Endothelial cell of umbilical vein (primary cell): ENCODE measurements around the gene HMGCS2. TPM values are rescaled to one million over a fixed set of nuclear protein-coding genes. Genes with fewer than 3 reads are reported as not detected.

Experiments
- BruUV-seq: library from RNA; stranded (reverse); fragments of 400-500 nt; replicated peaks from 2 replicates; lab custom pipeline; 2021; lab: Mats Ljungman, UMichigan
- CTCF ChIA-PET: fragments of 300-600, 350-600 bp; sonication (Branson Sonifier 250); formaldehyde crosslinking; loops from one replicate; lab custom pipeline; 2021; ENCODE audit warnings: antibody characterized with exemption, inconsistent platforms; lab: Charles Lee
- POLR2A ChIA-PET: fragments of 300-600, 350-600 bp; sonication (Branson Sonifier 250); formaldehyde crosslinking; loops from one replicate; lab custom pipeline; 2021; ENCODE audit warnings: antibody characterized with exemption, inconsistent platforms; lab: Charles Lee
- DNase-seq: peaks from one replicate; pipeline ENCODE4 v3.0.0-alpha.2; 2011; ENCODE audit warnings: low read depth, low spot score
- FAIRE-seq: peaks from 2 replicates; lab custom pipeline; 2011; peaks lifted over from hg19 to GRCh38; lab: Jason Lieb, UNC
- H2AFZ ChIP-seq: 2 replicates; pipeline ENCODE4 v1.6.0; 2012; ENCODE audit warnings: low read depth, low read length, control low read depth, inconsistent platforms
- H3K27ac ChIP-seq: 2 replicates; pipeline ENCODE4 v1.5.1; 2011; ENCODE audit warnings: low read depth, mild to moderate bottlenecking, control low read depth, low read length, moderate library complexity; ENCODE audit not compliant: insufficient read depth
- H3K27me3 ChIP-seq, 2 experiments: 2 replicates each; pipeline versions ENCODE4 v1.6.0 to v1.6.1; 2011; ENCODE audit warnings: low read length in 2 of 2, mixed read lengths in 1 of 2; ENCODE audit not compliant: control insufficient read depth in 2 of 2, insufficient read depth in 2 of 2
- H3K36me3 ChIP-seq, 2 experiments: 2 replicates in 1 of 2; 3 replicates in 1 of 2; pipeline ENCODE4 v1.5.1; 2011; ENCODE audit warnings: low read length in 2 of 2, mild to moderate bottlenecking in 1 of 2, moderate library complexity in 1 of 2; ENCODE audit not compliant: control insufficient read depth in 2 of 2, insufficient read depth in 2 of 2; ENCODE audit errors: extremely low read depth in 1 of 2
- H3K4me1 ChIP-seq: 3 replicates; pipeline ENCODE4 v1.5.1; 2011; ENCODE audit warnings: mild to moderate bottlenecking, low read length; ENCODE audit not compliant: control insufficient read depth, insufficient read depth; ENCODE audit errors: extremely low read depth
- H3K4me2 ChIP-seq: 2 replicates; pipeline ENCODE4 v1.6.1; 2011; ENCODE audit warnings: low read length, control low read depth, mixed read lengths; ENCODE audit not compliant: insufficient read depth
- H3K4me3 ChIP-seq, 3 experiments: fragments of 200-600 bp in 1 of 3; sonication (generic), shearing (Covaris generic) in 1 of 3; replicated peaks in 1 of 3; 2 replicates each; pipeline ENCODE4 v1.5.1; 2011 to 2016; ENCODE audit warnings: control low read depth in 3 of 3, low read length in 3 of 3, mild to moderate bottlenecking in 2 of 3, inconsistent platforms in 1 of 3, low read depth in 1 of 3, moderate library complexity in 1 of 3; ENCODE audit not compliant: insufficient read depth in 1 of 3
- H3K79me2 ChIP-seq: 2 replicates; pipeline ENCODE4 v1.6.0; 2012; ENCODE audit warnings: low read length, inconsistent platforms; ENCODE audit not compliant: control insufficient read depth, insufficient read depth
- H3K9ac ChIP-seq: replicated peaks from 2 replicates; pipeline ENCODE3; 2011; ENCODE audit warnings: low read length, control low read depth; ENCODE audit not compliant: insufficient read depth; ENCODE audit errors: extremely low read depth
- H3K9me1 ChIP-seq: replicated peaks from 3 replicates; pipeline ENCODE4 v1.6.0; 2011; ENCODE audit warnings: mild to moderate bottlenecking, low read length; ENCODE audit not compliant: control insufficient read depth, insufficient read depth; ENCODE audit errors: extremely low read depth
- H3K9me3 ChIP-seq: replicated peaks from 2 replicates; pipeline ENCODE4 v1.5.1; 2012; ENCODE audit warnings: low read length, inconsistent platforms; ENCODE audit not compliant: control insufficient read depth, insufficient read depth
- H4K20me1 ChIP-seq: replicated peaks from 2 replicates; pipeline ENCODE3; 2011; ENCODE audit warnings: mild to moderate bottlenecking, low read length; ENCODE audit not compliant: control insufficient read depth, insufficient read depth; ENCODE audit errors: extremely low read depth
- EZH2 ChIP-seq: IDR thresholded peaks from 2 replicates; pipeline ENCODE4 v1.6.1; 2012; ENCODE audit warnings: borderline replicate concordance, low read depth, mild to moderate bottlenecking, moderate library complexity, low read length, inconsistent platforms; ENCODE audit not compliant: severe bottlenecking
- FOS ChIP-seq: IDR thresholded peaks from 2 replicates; pipeline ENCODE4 v1.6.1; 2011; ENCODE audit warnings: mild to moderate bottlenecking, low read length, moderate library complexity, borderline replicate concordance; ENCODE audit not compliant: insufficient read depth
- GATA2 ChIP-seq: IDR thresholded peaks from 2 replicates; pipeline ENCODE4 v1.7.0; 2011; ENCODE audit warnings: low read depth, mild to moderate bottlenecking, moderate library complexity, mixed read lengths, low read length; ENCODE audit not compliant: insufficient read length, insufficient read depth
- JUN ChIP-seq: IDR thresholded peaks from 2 replicates; pipeline ENCODE4 v1.6.1; 2011; ENCODE audit warnings: borderline replicate concordance, low read depth; ENCODE audit not compliant: insufficient read length, insufficient read depth
- MYC ChIP-seq: IDR thresholded peaks from one replicate; pipeline ENCODE4 v1.6.1; 2011; ENCODE audit warnings: mild to moderate bottlenecking, low read depth, low read length
- POLR2A ChIP-seq: IDR thresholded peaks from 2 replicates; pipeline ENCODE4 v1.6.1; 2012; ENCODE audit warnings: low read depth, mild to moderate bottlenecking, control low read depth, low read length
- POLR2AphosphoS5 ChIP-seq: IDR thresholded peaks from 2 replicates; pipeline ENCODE4 v1.6.1; 2012; ENCODE audit warnings: low read depth, mild to moderate bottlenecking, control low read depth, low read length, moderate library complexity; ENCODE audit not compliant: insufficient read depth
- dilution Hi-C: fragments of 300-500 bp; cut with MboI; formaldehyde crosslinking; loops from one replicate; pipeline ENCODE4 v1.15.0; 2019; ENCODE audit warnings: low sequenced_read_pairs; ENCODE audit not compliant: extremely low pct_ligation_motif_present
- intact Hi-C: fragments of 100-400 bp; cut with micrococcal nuclease; formaldehyde crosslinking; loops from one replicate; pipeline ENCODE4 v1.10.0; 2022
- polyA plus RNA-seq, 4 experiments: library from polyadenylated mRNA; depleted of rRNA in 3 of 4; stranded (reverse) in 3 of 4; unstranded in 1 of 4; fragments of >200 nt; gene quantifications; 2 replicates each; pipeline versions ENCODE4 v1.2.1 to v1.2.3, GENCODE V29; 2011 to 2012; ENCODE audit warnings: missing spikeins in 1 of 4
- total RNA-seq: library from RNA; stranded (reverse); gene quantifications from 2 replicates; pipeline ENCODE4 v1.2.3, GENCODE V29; 2021
- TF ChIP-seq, protein P1 (sequence below): IDR thresholded peaks from 2 replicates; pipeline ENCODE4 v1.6.1; 2011; ENCODE audit not compliant: insufficient read depth, insufficient read length
- TF ChIP-seq, protein P2 (sequence below), 2 donors: IDR thresholded peaks; 1 replicate in 1 of 2; 2 replicates in 1 of 2; pipeline ENCODE4 v1.5.1; 2011; ENCODE audit warnings: low read length in 2 of 2, mild to moderate bottlenecking in 2 of 2, moderate library complexity in 2 of 2, control low read depth in 1 of 2, inconsistent platforms in 1 of 2, low read depth in 1 of 2; ENCODE audit not compliant: insufficient read depth in 1 of 2; ENCODE audit errors: extremely low read depth in 1 of 2

HMGCS2 gene
- total and polyA plus RNA-seq, 2 donors (not counting 3 experiments of a cell fraction or from before 2014, with no cell fraction given), result not detected

DNA sequence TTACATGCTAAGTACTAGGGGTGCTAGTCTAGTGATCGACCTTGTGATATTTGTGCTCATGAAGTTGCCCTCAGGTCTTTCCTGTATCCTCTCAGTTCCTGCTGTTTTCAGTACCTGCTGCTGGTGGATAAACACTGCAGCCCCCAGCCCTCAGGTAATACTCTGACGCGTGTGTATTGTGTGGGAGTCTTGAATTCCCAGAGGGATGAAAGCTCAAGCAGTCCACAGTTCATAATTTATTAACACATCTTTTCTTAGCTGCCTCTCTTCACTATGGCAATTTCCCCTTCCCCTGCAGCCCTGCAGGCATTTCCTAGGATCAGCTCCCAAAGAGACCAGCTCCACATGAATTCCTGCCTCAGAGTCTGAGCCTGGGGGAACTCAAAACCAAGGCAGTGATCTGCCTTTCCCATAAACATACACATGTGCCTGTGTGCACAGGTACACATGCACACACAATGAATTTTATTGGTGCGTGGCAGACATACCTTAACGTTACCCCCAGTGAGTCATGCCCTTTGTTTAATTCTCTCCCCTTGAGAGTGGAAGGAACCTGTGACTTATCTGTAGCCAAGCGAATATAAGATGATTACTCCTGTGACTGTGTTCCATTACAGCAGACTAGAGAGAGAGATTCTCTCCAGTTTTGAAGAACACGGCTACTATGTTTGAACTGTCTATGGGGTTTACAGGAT lies 14.1 kb upstream of the HMGCS2 start:
- no peaks in the 10 kb centered on the region for H3K9me1 ChIP-seq
- no peaks in the 10 kb centered on the region for H3K36me3 ChIP-seq
- no peak overlapping the region for H3K4me3 ChIP-seq
- no peaks in the 10 kb centered on the region for H4K20me1 ChIP-seq
- FAIRE-seq (no peak), DNase-seq (no peak)
- ChIA-PET CTCF (no interaction called here), POLR2A (no interaction called here)
- TF ChIP-seq, protein P1, sequence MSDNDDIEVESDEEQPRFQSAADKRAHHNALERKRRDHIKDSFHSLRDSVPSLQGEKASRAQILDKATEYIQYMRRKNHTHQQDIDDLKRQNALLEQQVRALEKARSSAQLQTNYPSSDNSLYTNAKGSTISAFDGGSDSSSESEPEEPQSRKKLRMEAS, result no peak
- TF ChIP-seq FOS (no peak), GATA2 (no peak), POLR2A (no peak), EZH2 (no peak), POLR2AphosphoS5 (no peak), JUN (no peak), MYC (no peak)
- TF ChIP-seq, protein P2, sequence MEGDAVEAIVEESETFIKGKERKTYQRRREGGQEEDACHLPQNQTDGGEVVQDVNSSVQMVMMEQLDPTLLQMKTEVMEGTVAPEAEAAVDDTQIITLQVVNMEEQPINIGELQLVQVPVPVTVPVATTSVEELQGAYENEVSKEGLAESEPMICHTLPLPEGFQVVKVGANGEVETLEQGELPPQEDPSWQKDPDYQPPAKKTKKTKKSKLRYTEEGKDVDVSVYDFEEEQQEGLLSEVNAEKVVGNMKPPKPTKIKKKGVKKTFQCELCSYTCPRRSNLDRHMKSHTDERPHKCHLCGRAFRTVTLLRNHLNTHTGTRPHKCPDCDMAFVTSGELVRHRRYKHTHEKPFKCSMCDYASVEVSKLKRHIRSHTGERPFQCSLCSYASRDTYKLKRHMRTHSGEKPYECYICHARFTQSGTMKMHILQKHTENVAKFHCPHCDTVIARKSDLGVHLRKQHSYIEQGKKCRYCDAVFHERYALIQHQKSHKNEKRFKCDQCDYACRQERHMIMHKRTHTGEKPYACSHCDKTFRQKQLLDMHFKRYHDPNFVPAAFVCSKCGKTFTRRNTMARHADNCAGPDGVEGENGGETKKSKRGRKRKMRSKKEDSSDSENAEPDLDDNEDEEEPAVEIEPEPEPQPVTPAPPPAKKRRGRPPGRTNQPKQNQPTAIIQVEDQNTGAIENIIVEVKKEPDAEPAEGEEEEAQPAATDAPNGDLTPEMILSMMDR (IDR thresholded peaks at IDR 0.05; ENCODE audit: extremely low read depth in 1 of 2, insufficient read depth in 1 of 2, low read depth in 1 of 2, low read length in 2 of 2), result no peak
- intact Hi-C loops (no loop called here), dilution Hi-C loops (no loop called here)
- H3K27me3 ChIP-seq, result peaks cover 7 to 15% of the 10 kb centered on the region in 2 experiments
- no peaks in the 10 kb centered on the region for H3K9me3 ChIP-seq
- H3K79me2 ChIP-seq, result no peaks in the 10 kb centered on the region
- no peak overlapping the region for H3K4me2 ChIP-seq
- no peaks in the 10 kb centered on the region for H3K4me1 ChIP-seq
- no peak overlapping the region for H3K9ac ChIP-seq
- no peak overlapping the region for H2AFZ ChIP-seq
- BruUV-seq, result no TSS peak
- H3K27ac ChIP-seq, result no peak overlapping the region
